NOMO-1 treated with DMSO at 0.1 percent for 48 hours (cell line): ENCODE data around the gene AHCTF1.
"Not testable (repeated sequence)": the region's sequence is repeated elsewhere in the genome, so short reads cannot be mapped to it uniquely, and the experiment has no call there.

Experiments used
- DNase-seq: peaks from one replicate; lab custom pipeline; 2025; ENCODE audit not compliant: unreplicated experiment; lab: John Stamatoyannopoulos, UW

Gene AHCTF1

GRCh38 chr1:246919902-246920301 lies 11.8 kb downstream of the AHCTF1 start:
- no peak for DNase-seq

DNA sequence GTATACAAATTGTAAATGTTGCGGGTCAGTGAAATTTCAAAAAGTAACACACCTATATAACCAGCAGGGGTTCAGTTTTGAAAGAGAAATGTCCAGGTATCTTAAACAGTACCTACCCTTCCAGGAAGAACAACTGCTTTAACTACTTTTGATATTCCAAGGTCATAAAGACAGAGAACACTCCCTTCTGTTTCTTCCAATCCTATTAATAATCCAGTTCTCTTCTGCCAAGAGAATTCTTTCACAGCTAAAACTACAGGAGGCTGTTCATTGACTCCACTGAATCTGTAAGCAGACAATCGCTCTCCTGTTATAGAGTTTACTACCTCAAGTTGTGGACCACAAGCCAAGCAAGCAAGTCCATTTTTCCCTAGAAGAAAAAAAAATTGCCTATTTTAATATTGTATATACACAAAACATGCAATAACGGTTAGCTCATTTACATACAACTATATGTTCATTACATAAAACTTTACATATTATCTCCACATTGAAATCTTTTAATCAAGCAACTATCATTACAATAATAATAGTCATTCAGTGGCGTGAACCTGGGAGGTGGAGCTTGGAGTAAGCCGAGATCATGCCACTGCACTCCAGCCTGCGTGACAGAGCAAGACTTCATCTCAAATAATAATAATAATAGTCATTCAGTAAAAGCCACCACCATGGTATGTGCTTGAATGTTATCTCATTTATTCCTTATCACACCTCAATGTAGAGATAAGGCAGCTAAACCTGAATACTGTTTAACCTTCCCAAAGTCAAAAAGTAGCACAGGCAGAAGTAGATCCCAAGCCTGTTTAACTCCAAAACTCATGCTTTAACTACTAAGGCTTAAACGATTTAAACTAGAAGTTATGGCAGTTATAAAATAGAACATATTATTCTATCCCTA lies 15.5 kb downstream of the AHCTF1 start:
- DNase-seq: not testable (repeated sequence)

GRCh38 chr1:246907472-246907871 lies 24.3 kb downstream of the AHCTF1 start:
- DNase-seq: peak; percentile 20

DNA sequence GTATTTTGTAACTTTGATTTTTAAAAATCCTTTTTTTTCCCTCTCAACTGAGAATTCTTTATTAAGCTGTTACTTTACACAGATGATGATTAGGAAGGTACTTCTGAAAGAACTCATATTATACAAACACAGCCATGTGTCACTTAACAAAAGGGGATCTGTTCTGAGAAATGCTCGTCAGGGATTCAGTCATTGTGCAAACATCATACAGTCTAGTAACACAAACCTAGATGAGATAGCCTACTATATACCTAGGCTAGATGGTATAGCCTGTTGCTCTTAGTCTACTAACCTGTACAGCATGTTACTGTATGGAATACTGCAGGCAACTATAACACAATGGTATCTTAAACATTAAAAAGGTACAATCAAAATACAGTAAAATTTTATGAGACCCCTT lies 24.9 kb downstream of the AHCTF1 start:
- DNase-seq: no peak

DNA sequence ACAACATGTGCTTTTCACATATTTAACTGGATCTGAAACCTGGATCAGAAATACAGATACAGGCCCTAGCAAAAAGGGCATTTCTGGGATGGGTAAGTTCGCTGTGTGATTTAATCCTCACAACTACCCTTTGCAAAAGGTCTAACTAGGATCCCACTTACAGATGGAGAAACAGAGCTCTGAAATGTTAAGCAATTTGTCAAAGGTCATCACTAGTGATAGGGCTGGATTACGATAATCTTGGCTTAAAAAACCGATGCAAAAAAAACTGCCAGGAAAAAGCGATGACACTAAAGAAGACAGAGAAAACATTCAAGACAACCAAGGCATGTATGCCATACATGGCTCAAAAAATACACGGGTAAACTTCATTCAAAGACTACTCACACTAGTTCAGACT lies 29.9 kb downstream of the AHCTF1 start:
- DNase-seq: no peak

DNA sequence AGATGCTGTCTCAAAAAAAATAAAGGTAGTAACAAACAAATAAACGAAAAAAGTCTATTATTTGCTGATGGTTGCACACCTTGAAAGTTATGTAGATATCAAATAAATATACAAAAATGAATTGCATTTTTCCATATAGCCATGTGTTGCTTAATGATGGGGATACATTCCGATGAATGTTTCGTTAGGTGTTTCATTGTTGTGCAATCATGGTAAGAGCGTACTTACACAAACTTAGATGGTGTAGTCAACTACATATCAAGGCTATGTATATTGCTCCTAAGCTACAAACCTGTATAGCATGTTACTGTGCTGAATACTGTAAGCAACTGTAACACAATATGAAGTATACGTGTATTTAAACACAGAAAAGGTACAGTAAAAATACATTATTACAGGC lies 34.4 kb downstream of the AHCTF1 start:
- DNase-seq: no peak

DNA sequence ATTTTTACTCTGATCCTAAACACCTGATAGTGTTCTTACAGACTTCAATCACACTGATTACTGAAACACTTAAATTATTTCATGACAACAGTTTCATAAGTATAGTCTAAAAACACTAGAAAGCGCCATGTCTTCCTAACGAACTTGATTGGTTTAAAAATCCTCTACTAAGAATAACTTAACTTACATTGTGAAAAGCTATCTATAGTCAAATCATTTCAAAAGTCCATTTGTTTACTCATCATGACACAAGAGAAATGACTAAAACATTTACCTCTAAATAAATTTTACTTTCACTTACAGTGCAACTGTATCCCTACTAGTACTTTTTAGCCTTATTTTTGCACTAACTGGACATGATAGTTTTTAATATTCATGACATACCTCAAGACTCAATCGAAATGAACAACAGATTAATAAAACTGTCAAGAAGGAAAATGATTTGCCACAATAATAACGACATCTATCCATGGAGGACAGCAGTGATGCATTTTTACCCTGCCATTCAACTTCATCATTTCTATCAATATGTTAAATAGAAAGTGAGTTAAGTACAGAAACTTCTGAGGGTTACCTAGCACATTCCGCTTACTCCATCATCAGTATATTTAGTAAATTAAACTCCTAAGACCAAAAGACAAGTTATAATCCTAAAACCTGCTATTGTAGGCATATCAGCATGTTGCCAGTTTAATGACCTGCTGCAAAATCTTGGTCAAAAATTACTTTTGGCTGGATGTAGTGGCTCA lies 38.4 kb downstream of the AHCTF1 start:
- DNase-seq: no peak

DNA sequence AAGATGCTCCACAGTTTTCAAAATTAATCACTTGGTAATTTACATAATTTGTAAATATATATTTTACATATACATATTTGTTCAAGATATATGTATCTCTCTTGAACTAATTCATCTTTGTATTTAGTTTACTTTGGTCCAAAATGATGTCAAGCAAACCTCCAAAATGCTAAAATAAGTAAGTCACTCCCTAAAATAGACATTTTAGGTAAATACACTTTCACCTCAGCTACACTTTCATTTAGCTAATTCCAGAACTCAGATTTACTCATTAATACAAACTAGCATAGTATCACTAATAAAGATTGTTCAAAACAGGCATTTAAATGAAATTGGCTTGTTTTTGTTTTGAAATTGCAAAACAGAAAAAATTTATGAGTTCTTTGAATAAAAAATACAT lies 40.6 kb downstream of the AHCTF1 start:
- no peak for DNase-seq

DNA sequence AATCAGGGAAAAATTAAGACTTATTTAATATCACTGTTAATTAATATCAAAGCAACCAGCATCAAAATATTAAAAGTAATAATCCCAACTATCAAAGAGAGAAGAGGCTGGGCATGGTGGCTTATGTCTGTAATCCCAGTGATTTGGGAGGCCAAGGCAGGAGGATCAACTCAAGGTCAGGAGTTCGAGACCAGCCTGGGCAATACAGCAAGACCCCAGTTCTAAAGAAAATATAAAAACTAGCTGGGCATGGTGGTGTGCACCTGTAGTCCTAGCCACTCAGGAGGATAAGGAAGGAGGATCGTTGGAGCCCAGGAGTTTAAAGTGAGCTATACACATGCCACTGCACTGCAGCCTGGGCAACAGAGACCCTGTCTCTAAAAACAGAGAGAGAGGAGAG lies 43.2 kb downstream of the AHCTF1 start:
- no peak for DNase-seq

- DNase-seq: not testable (repeated sequence)
Measured at GRCh38 chr1:246885389-246885788, 46.4 kb downstream of the AHCTF1 start.

GRCh38 chr1:246878551-246878950 lies 53.2 kb downstream of the AHCTF1 start:
- no peak for DNase-seq

DNA sequence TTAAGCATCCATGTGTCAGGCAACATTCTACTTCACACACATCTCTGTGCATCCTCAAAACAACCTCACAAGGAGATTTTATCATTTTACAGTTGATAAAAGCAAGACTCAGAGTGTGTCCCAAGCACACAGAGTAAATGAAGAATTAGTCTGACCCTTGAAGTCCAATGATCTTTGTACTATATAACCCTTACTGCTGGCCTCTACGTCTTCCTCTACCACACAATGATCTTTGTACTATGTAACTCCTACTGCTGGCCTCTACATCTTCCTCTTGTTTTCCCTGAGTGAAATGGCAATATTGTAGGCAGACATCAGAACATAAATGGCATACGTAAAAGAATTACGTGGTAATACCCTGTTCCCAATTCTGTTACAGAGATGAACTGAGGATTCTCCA lies 55.3 kb downstream of the AHCTF1 start:
- DNase-seq: no peak

DNA sequence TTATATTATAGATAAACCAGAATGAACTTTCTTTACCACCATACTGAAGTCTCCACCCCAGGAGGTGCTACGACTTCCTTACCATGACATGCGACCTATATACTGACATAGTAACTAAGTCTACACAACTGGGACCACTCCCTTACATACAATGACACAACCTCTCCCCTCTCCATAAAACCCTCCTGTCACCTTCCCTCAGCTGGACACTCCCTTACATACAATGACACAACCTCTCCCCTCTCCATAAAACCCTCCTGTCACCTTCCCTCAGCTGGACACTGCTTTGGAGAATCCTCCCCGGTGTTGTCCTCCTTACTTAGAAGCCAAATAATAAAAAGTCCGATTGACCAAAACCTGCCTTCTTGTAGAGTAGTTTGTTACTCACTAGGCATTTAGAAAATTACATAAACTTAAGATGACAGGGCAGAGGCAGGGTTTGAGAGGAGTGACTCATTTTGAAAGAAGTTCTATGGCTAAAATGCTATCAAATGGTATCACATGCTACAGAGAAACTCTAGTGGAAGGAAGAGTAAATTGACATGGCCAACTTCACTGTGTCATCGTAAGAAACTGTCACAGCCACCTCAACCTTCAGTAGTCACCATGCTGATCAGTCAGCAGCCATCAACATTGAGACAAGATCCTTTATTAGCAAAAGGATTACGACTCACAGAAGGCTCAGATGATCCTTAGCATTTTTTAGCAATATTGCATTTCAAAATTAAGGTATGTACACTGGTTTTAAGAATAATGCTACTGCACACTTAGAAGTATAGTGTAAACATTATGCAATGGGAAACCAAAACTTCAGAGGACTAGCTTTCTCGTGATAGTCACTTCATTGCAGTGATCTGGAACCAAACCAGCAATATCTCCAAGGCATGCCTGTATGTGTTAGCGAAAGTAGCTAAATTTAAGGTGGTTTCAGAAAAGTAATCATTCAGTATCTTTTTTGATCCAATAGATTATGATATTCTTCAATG lies 56.4 kb downstream of the AHCTF1 start:
- no peak for DNase-seq

DNA sequence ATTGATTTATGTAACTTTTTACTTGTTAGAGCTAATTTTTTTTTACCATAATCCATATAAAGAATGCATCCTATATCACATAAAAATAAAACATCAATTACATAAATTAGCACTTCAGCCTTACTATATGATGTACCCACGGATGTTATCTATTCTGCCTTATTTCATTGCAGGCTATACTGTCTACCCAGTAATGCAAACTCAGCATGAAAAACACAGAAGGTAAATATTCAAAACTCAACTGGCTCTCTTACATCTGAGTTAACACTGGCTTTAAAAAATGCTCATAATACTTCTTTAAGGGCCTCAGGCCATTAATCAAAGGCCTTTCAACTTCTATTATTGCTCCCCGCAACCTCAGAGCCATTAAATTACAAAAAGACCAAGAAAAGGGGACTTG lies 65.8 kb downstream of the AHCTF1 start:
- no peak for DNase-seq

DNA sequence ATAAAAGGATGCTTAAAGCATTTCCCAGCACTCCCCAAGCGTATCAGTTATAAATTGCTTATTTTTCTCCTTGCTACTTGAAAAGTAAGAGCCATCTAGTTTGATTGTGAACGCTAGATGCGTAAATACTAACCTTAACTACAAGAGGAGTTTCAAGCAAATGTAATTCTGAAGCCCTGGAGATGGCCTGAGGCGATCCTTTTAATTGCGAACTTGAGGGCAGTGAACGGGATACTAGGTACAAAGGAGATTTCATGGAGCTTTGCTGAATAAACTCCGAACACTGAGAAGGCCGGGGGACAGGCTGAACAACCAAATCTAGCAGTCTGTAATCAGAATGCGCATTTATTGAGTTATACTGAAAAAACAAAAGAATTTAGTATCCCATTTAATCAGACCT lies 68.0 kb downstream of the AHCTF1 start:
- DNase-seq: not testable (repeated sequence)

- no peak for DNase-seq
Measured at GRCh38 chr1:246860401-246860800, 71.3 kb downstream of the AHCTF1 start.

DNA sequence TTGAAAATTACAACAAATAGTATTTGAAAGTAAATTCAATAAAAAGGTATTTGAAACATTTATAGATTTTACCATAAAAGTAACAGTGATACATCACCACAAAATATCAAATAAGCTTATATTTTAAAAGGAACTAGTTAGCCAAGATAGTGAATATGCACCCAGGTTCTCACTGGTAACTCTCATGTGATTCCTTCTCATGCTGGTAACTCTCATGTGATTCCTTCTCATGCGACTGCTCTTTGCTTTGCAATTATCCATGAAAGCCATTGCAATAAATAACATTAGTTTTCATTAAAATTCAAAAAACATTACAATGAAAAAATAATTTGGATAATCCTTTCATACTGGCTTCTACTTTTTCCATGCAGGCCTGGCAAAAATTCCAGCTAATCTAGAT lies 75.4 kb downstream of the AHCTF1 start:
- DNase-seq: no peak

DNA sequence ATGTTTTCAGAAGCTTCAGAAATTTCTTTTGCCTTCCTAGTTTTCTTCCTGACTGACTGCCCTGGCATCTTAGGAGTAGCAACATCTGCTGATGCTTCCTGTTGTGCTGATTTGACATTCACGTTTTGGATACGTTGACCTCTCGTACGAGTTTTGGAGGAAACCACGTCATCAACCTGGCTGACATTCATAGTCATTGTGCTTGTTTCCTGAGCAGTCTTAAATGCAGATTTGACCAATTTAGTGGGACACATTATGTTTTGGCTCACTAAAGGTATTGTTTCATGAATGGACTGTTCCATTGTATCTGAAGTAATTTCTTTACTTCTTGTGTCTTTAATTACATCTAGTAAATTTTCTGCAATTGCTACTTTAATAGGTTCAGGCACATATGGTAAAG lies 81.1 kb downstream of the AHCTF1 start:
- not testable (repeated sequence) for DNase-seq

DNA sequence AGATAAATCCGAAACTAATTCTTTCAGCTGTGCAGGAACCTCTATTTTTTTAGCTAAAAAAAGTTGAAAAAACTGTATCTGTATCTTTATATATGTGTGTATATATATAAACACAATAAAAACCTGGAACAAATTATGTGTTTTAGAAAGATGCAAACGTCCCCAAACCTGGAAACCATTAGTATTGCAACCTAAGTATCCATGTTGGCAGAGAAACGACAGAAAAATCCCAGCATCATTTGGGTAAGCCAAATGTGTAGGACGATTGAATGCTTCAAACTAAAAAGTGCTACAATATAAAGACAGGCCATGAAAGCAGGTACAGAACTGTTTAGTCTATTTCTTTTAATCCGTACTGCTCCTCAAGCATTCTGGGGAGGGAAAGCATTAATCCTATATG lies 87.9 kb downstream of the AHCTF1 start:
- DNase-seq: no peak

DNA sequence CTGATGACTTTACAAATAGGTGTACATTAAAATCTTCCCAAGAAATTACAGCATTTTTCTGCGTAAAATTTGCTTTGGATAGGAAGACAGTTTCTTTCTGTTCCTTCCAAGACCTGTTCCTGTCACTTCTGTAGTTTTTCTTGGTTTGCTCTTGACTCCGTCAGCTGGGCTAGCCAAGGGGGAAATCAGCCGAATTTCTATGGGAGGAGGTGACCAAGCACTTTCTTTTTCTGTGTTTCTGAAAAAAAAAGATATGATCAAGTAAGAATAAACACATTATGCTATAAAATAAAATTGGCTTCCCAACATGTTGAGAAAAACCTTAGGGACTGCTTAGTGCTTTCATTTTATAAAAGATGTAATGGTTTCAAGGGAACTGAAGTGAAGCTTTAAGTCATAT lies 91.0 kb downstream of the AHCTF1 start:
- DNase-seq: not testable (repeated sequence)

- DNase-seq: no peak
Measured at GRCh38 chr1:246838118-246838456, 93.7 kb downstream of the AHCTF1 start.
